Progenitor cell of endocrine pancreas (in vitro differentiated cells): ENCODE data around the gene SAMD9L. TPM values are rescaled to one million over a fixed set of nuclear protein-coding genes. Genes with fewer than 3 reads are reported as not detected.

ENCODE experiments used
- DNase-seq: peaks from one replicate; pipeline ENCODE4 v3.0.0; 2021; ENCODE audit warnings: low spot score; ENCODE audit not compliant: unreplicated experiment
- H3K27ac Mint-ChIP-seq: 2 replicates; pipeline ENCODE4 v1.8.0; 2021; ENCODE audit warnings: mild to moderate bottlenecking, moderate library complexity, mixed read lengths
- H3K27me3 Mint-ChIP-seq: 2 replicates; pipeline ENCODE4 v1.8.0; 2021; ENCODE audit warnings: mixed read lengths
- H3K36me3 Mint-ChIP-seq: 2 replicates; pipeline ENCODE4 v1.8.0; 2022; ENCODE audit warnings: mixed read lengths; ENCODE audit not compliant: insufficient read depth
- H3K4me1 Mint-ChIP-seq: 2 replicates; pipeline ENCODE4 v1.8.0; 2021; ENCODE audit warnings: low read depth, mixed read lengths
- H3K4me3 Mint-ChIP-seq: 2 replicates; pipeline ENCODE4 v1.8.0; 2021; ENCODE audit warnings: low read depth, mild to moderate bottlenecking, moderate library complexity, mixed read lengths
- H3K9me3 Mint-ChIP-seq: 2 replicates; pipeline ENCODE4 v1.8.0; 2021; ENCODE audit warnings: low read depth, mixed read lengths
- CTCF ChIP-seq: fragments of 200-600 bp; sonication (generic); IDR thresholded peaks from one replicate; pipeline ENCODE4 v1.5.0; 2021; ENCODE audit warnings: antibody characterized with exemption, mild to moderate bottlenecking; ENCODE audit not compliant: unreplicated experiment
- total RNA-seq: library from RNA; stranded (reverse); gene quantifications from 2 replicates; pipeline ENCODE4 v1.2.1, GENCODE V29; 2021

SAMD9L gene
- total RNA-seq, 1 donor from 2014 or later, result not detected

- H3K4me1 Mint-ChIP-seq, result no peaks in the 10 kb centered on the region
- no peak overlapping the region for H3K27ac Mint-ChIP-seq
- no peak overlapping the region for H3K4me3 Mint-ChIP-seq
- H3K9me3 Mint-ChIP-seq, result peaks cover 6% of the 10 kb centered on the region
- no peak for DNase-seq
- H3K36me3 Mint-ChIP-seq, result no peaks in the 10 kb centered on the region
- TF ChIP-seq CTCF, result no peak
- no peaks in the 10 kb centered on the region for H3K27me3 Mint-ChIP-seq
These were observed 28.8 kb downstream of the SAMD9L start for GRCh38 chr7:93119191-93119905.

- peaks cover 3% of the 10 kb centered on the region for H3K9me3 Mint-ChIP-seq
- no peak within 1 kb of the TSS for H3K27ac Mint-ChIP-seq
- TF ChIP-seq CTCF, result no peak
- no peaks in the 10 kb centered on the region for H3K36me3 Mint-ChIP-seq
- H3K4me3 Mint-ChIP-seq, result no peak within 1 kb of the TSS
- no peaks in the 10 kb centered on the region for H3K27me3 Mint-ChIP-seq
- no peaks in the 10 kb centered on the region for H3K4me1 Mint-ChIP-seq
- DNase-seq, result no peak
These were observed 30.2 kb downstream of the SAMD9L start, which contains the start of gene SAMD9 for GRCh38 chr7:93117852-93118530. SAMD9 (minus strand) TSS chr7:93117979; CDS start chr7:93106097, 11,882 bp downstream.

- TF ChIP-seq CTCF, result no peak
- H3K4me1 Mint-ChIP-seq, result no peaks in the 10 kb centered on the region
- no peak for DNase-seq
- H3K4me3 Mint-ChIP-seq, result no peak overlapping the region
- no peaks in the 10 kb centered on the region for H3K27me3 Mint-ChIP-seq
- no peak overlapping the region for H3K27ac Mint-ChIP-seq
- H3K36me3 Mint-ChIP-seq, result no peaks in the 10 kb centered on the region
- H3K9me3 Mint-ChIP-seq, result peaks cover 8% of the 10 kb centered on the region
These were observed 30.9 kb downstream of the SAMD9L start for GRCh38 chr7:93117327-93117726.

GRCh38 chr7:93115796-93116195 lies 32.4 kb downstream of the SAMD9L start:
- Mint-ChIP-seq H3K4me3 (no peak overlapping the region), H3K9me3 (peaks cover 11% of the 10 kb centered on the region)
- DNase-seq, result no peak

More at GRCh38 chr7:93115796-93116195, 32.4 kb downstream of the SAMD9L start:
- H3K36me3 Mint-ChIP-seq, result no peaks in the 10 kb centered on the region
- no peaks in the 10 kb centered on the region for H3K4me1 Mint-ChIP-seq
- TF ChIP-seq CTCF, result no peak
- H3K27me3 Mint-ChIP-seq, result no peaks in the 10 kb centered on the region
- H3K27ac Mint-ChIP-seq, result no peak overlapping the region
